HepG2 (cell line): ENCODE measurements around the gene NELFCD. TPM values are rescaled to one million over a fixed set of nuclear protein-coding genes. Genes with fewer than 3 reads are reported as not detected.
A peak's percentile ranks its signal among the peaks of the same experiment; 100 is the strongest.

Experiments
- ATAC-seq: fragments of 200-7000 bp; cut with Tn5 transposase; 3 replicates; pipeline ENCODE4 v1.9.1; 2020; ENCODE audit warnings: mild to moderate bottlenecking, moderate library complexity
- BruUV-seq: library from RNA; stranded (reverse); fragments of 400-500 nt; replicated peaks from 2 replicates; lab custom pipeline; 2021; lab: Mats Ljungman, UMichigan
- CTCF ChIA-PET: fragments of 300-600 bp; formaldehyde crosslinking; extraction: SDS; loops from one replicate; lab custom pipeline; 2021; ENCODE audit warnings: low total read pairs, inconsistent platforms, low intra/inter-chr PET ratio; lab: Yijun Ruan, JAX
- POLR2A ChIA-PET: fragments of 350-600 bp; sonication (Branson Sonifier 250); formaldehyde crosslinking; loops from one replicate; lab custom pipeline; 2020; ENCODE audit warnings: antibody characterized with exemption, inconsistent platforms; lab: Yijun Ruan, JAX
- DNase-seq: peaks from one replicate; pipeline ENCODE4 v3.0.0-alpha.2; 2015; ENCODE audit warnings: low spot score
- FAIRE-seq: peaks from 3 replicates; lab custom pipeline; 2011; peaks lifted over from hg19 to GRCh38; lab: Jason Lieb, UNC
- H2AFZ ChIP-seq: one replicate; pipeline ENCODE4 v1.6.1; 2011; ENCODE audit warnings: low read length, inconsistent platforms
- H3K27ac ChIP-seq: fragments of 300-600 bp; 3 replicates; pipeline ENCODE4 v1.8.0; 2011; ENCODE audit warnings: mixed run types, mild to moderate bottlenecking, mixed read lengths, low read length, inconsistent platforms; ENCODE audit not compliant: insufficient read depth; ENCODE audit errors: extremely low read length
- H3K27me3 ChIP-seq, 2 experiments: fragments of 200-600 bp in 1 of 2; 2 replicates in 1 of 2; 3 replicates in 1 of 2; pipeline versions ENCODE4 v1.6.0 to v1.8.0; 2011; ENCODE audit warnings: low read length in 2 of 2, mild to moderate bottlenecking in 2 of 2, moderate library complexity in 2 of 2, inconsistent platforms in 1 of 2; ENCODE audit not compliant: insufficient read depth in 2 of 2, control insufficient read depth in 1 of 2
- H3K36me3 ChIP-seq, 2 experiments: fragments of 200-600 bp in 1 of 2; replicated peaks in 1 of 2; 2 replicates in 1 of 2; 3 replicates in 1 of 2; pipeline versions ENCODE4 v1.5.1 to v1.8.0; 2011; ENCODE audit warnings: low read length in 2 of 2, inconsistent platforms in 1 of 2; ENCODE audit not compliant: insufficient read depth in 2 of 2, control insufficient read depth in 1 of 2
- H3K4me1 ChIP-seq: 2 replicates; pipeline ENCODE4 v1.5.1; 2012; ENCODE audit warnings: low read length, inconsistent platforms; ENCODE audit not compliant: insufficient read depth
- H3K4me2 ChIP-seq: 2 replicates; pipeline ENCODE4 v1.6.0; 2011; ENCODE audit warnings: low read depth, low read length, inconsistent platforms
- H3K4me3 ChIP-seq, 3 experiments: fragments of 200-600 bp in 1 of 3; sonication (generic), shearing (Covaris generic) in 1 of 3; replicated peaks in 1 of 3; 2 replicates each; pipeline ENCODE4 v1.5.1; 2011 to 2016; ENCODE audit warnings: low read length in 3 of 3, inconsistent platforms in 2 of 3, low read depth in 2 of 3, mild to moderate bottlenecking in 2 of 3, control low read depth in 1 of 3, mixed read lengths in 1 of 3; ENCODE audit not compliant: insufficient read depth in 1 of 3
- H3K79me2 ChIP-seq: one replicate; pipeline ENCODE4 v1.6.1; 2011; ENCODE audit warnings: low read length, inconsistent platforms; ENCODE audit not compliant: insufficient read depth
- H3K9ac ChIP-seq: 2 replicates; pipeline ENCODE4 v1.6.0; 2011; ENCODE audit warnings: mild to moderate bottlenecking, low read depth, low read length, inconsistent platforms; ENCODE audit not compliant: insufficient read depth
- H3K9me3 ChIP-seq: 2 replicates; pipeline ENCODE4 v1.5.1; 2012; ENCODE audit warnings: mild to moderate bottlenecking, low read length
- H4K20me1 ChIP-seq: 2 replicates; pipeline ENCODE4 v1.6.0; 2011; ENCODE audit warnings: inconsistent platforms, mild to moderate bottlenecking, low read length, moderate library complexity; ENCODE audit not compliant: insufficient read depth
- HOXA3 ChIP-seq: sonication (generic); formaldehyde crosslinking; IDR thresholded peaks from 2 replicates; pipeline ENCODE4 v1.5.0; 2020; ENCODE audit warnings: missing genetic modification reagents
- MED1 ChIP-seq: sonication (generic); formaldehyde crosslinking; IDR thresholded peaks from 2 replicates; pipeline ENCODE4 v1.4.0; 2020; ENCODE audit warnings: missing genetic modification reagents
- RERE ChIP-seq: IDR thresholded peaks from 2 replicates; pipeline ENCODE4 v1.6.1; 2016; ENCODE audit warnings: low read depth, missing genetic modification reagents, missing compliant biosample characterization
- SRY ChIP-seq: sonication (generic); formaldehyde crosslinking; IDR thresholded peaks from 2 replicates; pipeline ENCODE4 v1.8.0; 2022; ENCODE audit warnings: mild to moderate bottlenecking, missing genetic modification reagents
- YEATS4 ChIP-seq: sonication (generic); formaldehyde crosslinking; IDR thresholded peaks from 2 replicates; pipeline ENCODE4 v1.4.0; 2020; ENCODE audit warnings: missing genetic modification reagents, borderline replicate concordance
- ZFP91 ChIP-seq: sonication (generic); formaldehyde crosslinking; IDR thresholded peaks from 2 replicates; pipeline ENCODE4 v1.9.0; 2022; ENCODE audit warnings: missing genetic modification reagents, mild to moderate bottlenecking, borderline replicate concordance
- ZNF18 ChIP-seq: sonication (generic); formaldehyde crosslinking; IDR thresholded peaks from 2 replicates; pipeline ENCODE4 v1.8.0; 2022; ENCODE audit warnings: mild to moderate bottlenecking, missing genetic modification reagents; ENCODE audit not compliant: insufficient replicate concordance
- ZNF724P ChIP-seq: sonication (generic); formaldehyde crosslinking; IDR thresholded peaks from 2 replicates; pipeline ENCODE4 v1.8.0; 2022; ENCODE audit warnings: missing genetic modification reagents, borderline replicate concordance
- ZNF746 ChIP-seq: sonication (generic); formaldehyde crosslinking; IDR thresholded peaks from 2 replicates; pipeline ENCODE4 v1.8.0; 2022; ENCODE audit warnings: mild to moderate bottlenecking, missing genetic modification reagents
- ZNF773 ChIP-seq: sonication (generic); formaldehyde crosslinking; IDR thresholded peaks from 2 replicates; pipeline ENCODE4 v1.4.0; 2020; ENCODE audit warnings: missing genetic modification reagents, borderline replicate concordance
- WGBS: methylation state at CpG from one replicate; pipeline ENCODE4 v1.1.6; 2017; ENCODE audit warnings: low lambda C conversion rate; 5-methylcytosine and 5-hydroxymethylcytosine counted together
- in situ Hi-C: cut with HindIII; loops from 2 replicates; pipeline ENCODE4 v1.10.0; 2017; ENCODE audit warnings: low pct_unique_long_range_greater_than_20kb; ENCODE audit not compliant: extremely low pct_ligation_motif_present
- intact Hi-C: fragments of 100-400 bp; cut with micrococcal nuclease; formaldehyde crosslinking; loops from one replicate; pipeline ENCODE4 v1.10.0; 2022; ENCODE audit not compliant: unreplicated experiment
- polyA plus RNA-seq, 8 experiments: library from polyadenylated mRNA; depleted of rRNA in 3 of 8; stranded (reverse) in 7 of 8; unstranded in 1 of 8; fragments of >200 nt; fragmentation: Illumina TruSeq in 4 of 8; extraction: Trizol in 4 of 8; gene quantifications; 2 replicates each; pipeline versions ENCODE4 v1.2.1 to v1.2.3, GENCODE V29; 2011 to 2016; ENCODE audit warnings: low read depth in 4 of 8, missing spikeins in 1 of 8, mixed read lengths in 1 of 8; ENCODE audit not compliant: insufficient read depth in 1 of 8
- total RNA-seq, 5 experiments: library from RNA; depleted of rRNA; stranded (reverse); fragments of >200 nt; fragmentation: Illumina TruSeq; extraction: Trizol; gene quantifications; 2 replicates each; pipeline ENCODE4 v1.2.3, GENCODE V29; 2016; ENCODE audit warnings: low read depth in 1 of 5
- TF ChIP-seq, protein P1 (sequence below): sonication (generic); formaldehyde crosslinking; IDR thresholded peaks from 2 replicates; pipeline ENCODE4 v1.5.0; 2020; ENCODE audit warnings: missing genetic modification reagents, mild to moderate bottlenecking, borderline replicate concordance
- TF ChIP-seq, protein P2 (sequence below): sonication (generic); formaldehyde crosslinking; IDR thresholded peaks from 2 replicates; pipeline ENCODE4 v1.8.1; 2023; ENCODE audit warnings: missing genetic modification reagents, mild to moderate bottlenecking, borderline replicate concordance

The NELFCD gene
- total and polyA plus RNA-seq, 2 of the 13 experiments (the other 11 are each of a cell fraction or from before 2014, with no cell fraction given), result 159 to 203 TPM

DNA sequence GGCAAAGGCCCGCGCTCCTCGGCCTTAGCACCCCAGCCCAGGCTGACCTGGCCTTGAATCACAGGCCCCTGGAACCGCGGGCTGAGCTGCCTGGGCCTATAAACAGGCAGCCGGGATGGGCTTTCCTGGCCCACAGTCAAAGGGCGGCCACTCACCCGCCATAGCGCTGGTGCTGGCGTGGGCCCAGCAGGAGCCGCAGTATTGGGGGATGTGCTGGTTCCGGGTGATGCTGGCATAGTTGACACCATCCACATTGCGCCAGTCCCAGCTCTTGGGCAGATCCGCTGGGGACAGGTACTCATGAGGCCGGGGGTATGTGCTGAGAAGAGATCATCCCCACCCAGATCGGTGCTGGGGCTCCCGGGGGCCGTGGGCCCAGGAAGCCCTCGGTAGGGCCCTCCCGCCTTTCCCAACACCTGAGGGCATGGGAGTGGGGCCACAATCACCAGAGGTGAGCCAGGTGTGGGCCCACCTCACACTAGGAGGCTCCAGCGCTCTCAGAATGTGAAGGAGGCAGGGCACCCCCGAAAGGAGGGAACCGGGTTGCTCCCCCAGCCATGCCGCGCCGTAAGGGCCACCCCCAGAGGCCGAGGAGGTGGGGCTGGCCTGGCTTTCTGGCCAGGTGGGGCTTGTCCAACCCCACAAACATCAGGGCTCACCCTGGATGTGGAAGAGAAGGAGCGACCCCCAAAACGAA, 25.3 kb downstream of the NELFCD start:
- ChIA-PET CTCF (no interaction called here), POLR2A (interaction anchor here (1.0 to 2.1 kb wide), 2 partner anchors 10 to 26 kb away, joined by 3 to 9 read pairs; partner anchors contain the start of gene ATP5F1E)
- ATAC-seq, result peak; percentile 27
- H3K9ac ChIP-seq, result no peak overlapping the region
- no peak overlapping the region for H2AFZ ChIP-seq
- H3K36me3 ChIP-seq, result no peaks in the 10 kb centered on the region
- H3K4me2 ChIP-seq, result peak overlapping the region; percentile 90
- no TSS peak for BruUV-seq
- H4K20me1 ChIP-seq, result no peaks in the 10 kb centered on the region
- in situ Hi-C loops (no loop called here), intact Hi-C loops (no loop called here)
- H3K4me1 ChIP-seq, result peaks cover 93% of the 10 kb centered on the region
- no peak for FAIRE-seq
- DNase-seq, result no peak
- no peaks in the 10 kb centered on the region for H3K9me3 ChIP-seq
- H3K4me3 ChIP-seq, result peak overlapping the region in 1 of 3 experiments; percentile 73; a peak in 1 of 6 replicates
- H3K27me3 ChIP-seq, result peaks cover 2 to 27% of the 10 kb centered on the region in 2 experiments
- H3K27ac ChIP-seq, result peak overlapping the region; percentile 3
- H3K79me2 ChIP-seq, result no peaks in the 10 kb centered on the region
- 68% methylated on average over 22 of the region's 29 CpGs for WGBS
- TF ChIP-seq ZNF773 (CRISPR knock-in tag) (no peak), YEATS4 (CRISPR knock-in tag) (peak; percentile 50; the same call in 1 of the 2 replicates), SRY (CRISPR knock-in tag) (no peak), ZNF746 (CRISPR knock-in tag) (no peak), HOXA3 (CRISPR knock-in tag) (peak; percentile 65), MED1 (peak; percentile 69; the same call in 1 of the 2 replicates), ZFP91 (CRISPR knock-in tag) (no peak), ZNF18 (CRISPR knock-in tag) (no peak), ZNF724P (no peak), RERE (CRISPR knock-in tag) (no peak)
- TF ChIP-seq, protein P1, sequence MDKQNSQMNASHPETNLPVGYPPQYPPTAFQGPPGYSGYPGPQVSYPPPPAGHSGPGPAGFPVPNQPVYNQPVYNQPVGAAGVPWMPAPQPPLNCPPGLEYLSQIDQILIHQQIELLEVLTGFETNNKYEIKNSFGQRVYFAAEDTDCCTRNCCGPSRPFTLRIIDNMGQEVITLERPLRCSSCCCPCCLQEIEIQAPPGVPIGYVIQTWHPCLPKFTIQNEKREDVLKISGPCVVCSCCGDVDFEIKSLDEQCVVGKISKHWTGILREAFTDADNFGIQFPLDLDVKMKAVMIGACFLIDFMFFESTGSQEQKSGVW, result no peak
- TF ChIP-seq, protein P2, sequence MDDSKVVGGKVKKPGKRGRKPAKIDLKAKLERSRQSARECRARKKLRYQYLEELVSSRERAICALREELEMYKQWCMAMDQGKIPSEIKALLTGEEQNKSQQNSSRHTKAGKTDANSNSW, result no peak
